Loucy (cell line): Measurements from ENCODE around the gene GNAL.
"Not testable (repeated sequence)": the region's sequence is repeated elsewhere in the genome, so short reads cannot be mapped to it uniquely, and the experiment has no call there.

Experiments used
- EZH2phosphoT487 ChIP-seq: fragments of 200-600 bp; IDR thresholded peaks from 2 replicates; pipeline ENCODE4 v1.6.1; 2018; ENCODE audit warnings: antibody characterized with exemption, mild to moderate bottlenecking, moderate library complexity, borderline replicate concordance
- TF ChIP-seq, protein P1 (sequence below): fragments of 200-600 bp; sonication (generic); conservative IDR thresholded peaks from 2 replicates; pipeline ENCODE4 v1.5.1; 2014; ENCODE audit warnings: mild to moderate bottlenecking, antibody characterized with exemption, low read length

DNA sequence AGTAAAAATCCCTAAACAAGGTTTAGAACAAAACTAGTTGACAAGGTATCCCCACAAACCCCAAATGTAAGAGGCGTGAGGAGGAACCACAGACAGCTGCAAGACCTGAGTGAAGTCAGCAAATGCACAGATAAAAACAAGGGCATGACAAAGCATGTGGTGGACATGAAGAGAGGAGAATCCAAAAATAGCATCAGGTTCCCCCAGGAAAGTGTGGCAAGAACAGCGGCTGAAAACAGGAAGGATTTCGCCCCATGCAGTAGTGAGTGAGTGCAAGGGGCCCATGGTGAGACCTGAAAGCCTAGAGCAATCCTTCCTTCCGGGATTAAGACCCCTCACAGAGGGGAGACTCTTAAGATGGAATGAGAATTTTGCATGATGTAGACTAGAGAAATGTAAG lies 227.8 kb downstream of the GNAL start:
- TF ChIP-seq, protein P1, sequence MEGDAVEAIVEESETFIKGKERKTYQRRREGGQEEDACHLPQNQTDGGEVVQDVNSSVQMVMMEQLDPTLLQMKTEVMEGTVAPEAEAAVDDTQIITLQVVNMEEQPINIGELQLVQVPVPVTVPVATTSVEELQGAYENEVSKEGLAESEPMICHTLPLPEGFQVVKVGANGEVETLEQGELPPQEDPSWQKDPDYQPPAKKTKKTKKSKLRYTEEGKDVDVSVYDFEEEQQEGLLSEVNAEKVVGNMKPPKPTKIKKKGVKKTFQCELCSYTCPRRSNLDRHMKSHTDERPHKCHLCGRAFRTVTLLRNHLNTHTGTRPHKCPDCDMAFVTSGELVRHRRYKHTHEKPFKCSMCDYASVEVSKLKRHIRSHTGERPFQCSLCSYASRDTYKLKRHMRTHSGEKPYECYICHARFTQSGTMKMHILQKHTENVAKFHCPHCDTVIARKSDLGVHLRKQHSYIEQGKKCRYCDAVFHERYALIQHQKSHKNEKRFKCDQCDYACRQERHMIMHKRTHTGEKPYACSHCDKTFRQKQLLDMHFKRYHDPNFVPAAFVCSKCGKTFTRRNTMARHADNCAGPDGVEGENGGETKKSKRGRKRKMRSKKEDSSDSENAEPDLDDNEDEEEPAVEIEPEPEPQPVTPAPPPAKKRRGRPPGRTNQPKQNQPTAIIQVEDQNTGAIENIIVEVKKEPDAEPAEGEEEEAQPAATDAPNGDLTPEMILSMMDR: not testable (repeated sequence)
- not testable (repeated sequence) for TF ChIP-seq EZH2phosphoT487
